NT2/D1 (cell line): ENCODE measurements around the gene AK9.

Experiments used
- DNase-seq: peaks from one replicate; pipeline ENCODE4 v3.0.0-alpha.2; 2011; ENCODE audit warnings: low read depth, low spot score
- H3K27me3 ChIP-seq: 2 replicates; pipeline ENCODE4 v1.6.0; 2011; ENCODE audit warnings: mild to moderate bottlenecking; ENCODE audit not compliant: insufficient read length, insufficient read depth
- H3K36me3 ChIP-seq: 2 replicates; pipeline ENCODE4 v1.6.1; 2011; ENCODE audit warnings: mild to moderate bottlenecking, low read length, mixed read lengths; ENCODE audit not compliant: insufficient read depth, insufficient read length
- H3K4me1 ChIP-seq: 2 replicates; pipeline ENCODE4 v1.5.1; 2011; ENCODE audit not compliant: insufficient read depth, insufficient read length
- H3K4me3 ChIP-seq: 2 replicates; pipeline ENCODE4 v1.5.1; 2011; ENCODE audit warnings: low read depth; ENCODE audit not compliant: insufficient read length
- H3K9ac ChIP-seq: 2 replicates; pipeline ENCODE4 v1.6.0; 2011; ENCODE audit warnings: low read depth; ENCODE audit not compliant: insufficient read length
- H3K9me3 ChIP-seq: 2 replicates; pipeline ENCODE4 v1.5.1; 2011; ENCODE audit warnings: mild to moderate bottlenecking, low read length; ENCODE audit not compliant: insufficient read depth
- SUZ12 ChIP-seq: IDR thresholded peaks from 2 replicates; pipeline ENCODE4 v1.6.1; 2011; ENCODE audit not compliant: insufficient read length, insufficient read depth; ENCODE audit errors: extremely low read depth
- YY1 ChIP-seq: IDR thresholded peaks from 2 replicates; pipeline ENCODE4 v1.6.1; 2011; ENCODE audit not compliant: insufficient read length, insufficient read depth
- ZNF274 ChIP-seq: IDR thresholded peaks from 2 replicates; pipeline ENCODE4 v1.6.1; 2011; ENCODE audit warnings: mild to moderate bottlenecking, low read depth, low read length

AK9 gene

DNA sequence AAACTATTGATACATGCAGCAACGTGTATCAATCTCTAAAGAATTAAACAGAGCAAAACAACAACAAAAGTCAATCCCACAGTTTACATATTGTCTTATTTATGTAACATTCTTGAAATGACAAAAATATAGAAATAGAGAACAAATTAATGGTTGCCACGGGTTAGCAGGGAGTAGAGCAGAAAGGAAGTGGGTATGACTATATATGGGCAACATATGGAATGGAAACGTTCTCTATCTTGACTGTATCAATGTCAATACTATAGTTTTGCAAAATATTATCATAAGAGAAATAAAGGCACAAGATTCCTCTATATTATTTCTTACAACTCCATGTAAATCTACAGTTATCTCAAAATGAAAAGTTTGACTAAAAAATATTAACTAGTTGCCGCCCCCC, 12.8 kb downstream of the AK9 start:
- H3K27me3 ChIP-seq, result no peaks in the 10 kb centered on the region
- no peaks in the 10 kb centered on the region for H3K4me1 ChIP-seq
- H3K36me3 ChIP-seq, result no peaks in the 10 kb centered on the region
- no peaks in the 10 kb centered on the region for H3K9me3 ChIP-seq
- DNase-seq, result no peak
- H3K9ac ChIP-seq, result no peak overlapping the region
- H3K4me3 ChIP-seq, result no peak overlapping the region
- TF ChIP-seq ZNF274 (no peak), YY1 (no peak), SUZ12 (no peak)

- H3K36me3 ChIP-seq, result no peaks in the 10 kb centered on the region
- no peak overlapping the region for H3K9ac ChIP-seq
- H3K4me3 ChIP-seq, result no peak overlapping the region
- H3K9me3 ChIP-seq, result no peaks in the 10 kb centered on the region
- no peak for TF ChIP-seq ZNF274
- DNase-seq, result no peak
- no peaks in the 10 kb centered on the region for H3K27me3 ChIP-seq
- H3K4me1 ChIP-seq, result no peaks in the 10 kb centered on the region
Observed at GRCh38 chr6:109676724-109677123, 14.3 kb downstream of the AK9 start.

DNA sequence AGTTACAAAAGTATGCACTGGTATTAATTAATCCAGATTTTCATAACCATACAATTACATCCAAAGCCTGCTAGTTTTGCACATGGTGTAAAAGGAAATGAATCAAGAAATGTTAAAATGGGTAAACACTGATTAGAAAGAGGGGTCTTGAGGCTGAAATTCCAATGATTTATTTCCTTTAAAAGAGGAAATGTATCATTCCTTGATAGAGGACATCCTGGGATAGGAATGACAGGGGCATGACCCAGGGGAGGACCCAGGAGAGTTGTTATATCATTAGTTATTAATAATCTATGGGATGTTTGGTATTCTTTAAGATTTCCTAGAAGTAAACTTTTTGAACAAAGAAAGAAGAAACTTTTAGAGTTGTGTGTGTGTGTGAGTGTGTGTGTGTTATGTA, 18.2 kb downstream of the AK9 start:
- TF ChIP-seq YY1, result no peak
- no peak for TF ChIP-seq SUZ12
- no peak for TF ChIP-seq ZNF274
- H3K4me3 ChIP-seq, result no peak overlapping the region
- H3K9ac ChIP-seq, result no peak overlapping the region
- H3K4me1 ChIP-seq, result no peaks in the 10 kb centered on the region
- H3K36me3 ChIP-seq, result no peaks in the 10 kb centered on the region
- H3K9me3 ChIP-seq, result no peaks in the 10 kb centered on the region
- DNase-seq, result no peak
- no peaks in the 10 kb centered on the region for H3K27me3 ChIP-seq

- H3K4me1 ChIP-seq, result no peaks in the 10 kb centered on the region
- H3K4me3 ChIP-seq, result no peak overlapping the region
- H3K9ac ChIP-seq, result no peak overlapping the region
- no peaks in the 10 kb centered on the region for H3K36me3 ChIP-seq
- no peak for DNase-seq
- no peaks in the 10 kb centered on the region for H3K9me3 ChIP-seq
- H3K27me3 ChIP-seq, result no peaks in the 10 kb centered on the region
- TF ChIP-seq SUZ12 (no peak), YY1 (no peak), ZNF274 (no peak)
Observed at GRCh38 chr6:109672175-109672574, 18.8 kb downstream of the AK9 start.

DNA sequence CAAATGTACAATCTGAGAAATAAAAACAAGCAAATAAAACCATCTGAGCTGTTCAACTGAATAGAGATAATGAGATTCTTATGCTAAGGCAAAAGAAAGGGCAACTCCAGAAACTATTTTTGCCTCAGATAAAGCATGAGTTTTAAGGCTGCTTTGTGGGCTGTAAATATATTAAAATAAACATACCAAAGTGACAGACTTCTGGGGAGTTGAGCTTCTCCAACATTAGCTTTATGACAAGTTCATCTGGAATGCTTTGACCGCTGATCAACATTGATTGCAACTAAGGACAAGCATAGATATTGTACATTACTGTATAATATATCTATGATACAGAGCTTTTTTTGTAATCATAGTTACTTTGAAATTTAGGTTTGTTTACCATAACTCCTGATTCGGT, 19.3 kb downstream of the AK9 start:
- no peak for TF ChIP-seq ZNF274
- TF ChIP-seq SUZ12, result no peak
- TF ChIP-seq YY1, result no peak
- Histone ChIP-seq H3K36me3 (no peaks in the 10 kb centered on the region), H3K4me1 (no peaks in the 10 kb centered on the region), H3K4me3 (no peak overlapping the region), H3K9ac (no peak overlapping the region), H3K9me3 (no peaks in the 10 kb centered on the region), H3K27me3 (no peaks in the 10 kb centered on the region)
- DNase-seq, result no peak

DNA sequence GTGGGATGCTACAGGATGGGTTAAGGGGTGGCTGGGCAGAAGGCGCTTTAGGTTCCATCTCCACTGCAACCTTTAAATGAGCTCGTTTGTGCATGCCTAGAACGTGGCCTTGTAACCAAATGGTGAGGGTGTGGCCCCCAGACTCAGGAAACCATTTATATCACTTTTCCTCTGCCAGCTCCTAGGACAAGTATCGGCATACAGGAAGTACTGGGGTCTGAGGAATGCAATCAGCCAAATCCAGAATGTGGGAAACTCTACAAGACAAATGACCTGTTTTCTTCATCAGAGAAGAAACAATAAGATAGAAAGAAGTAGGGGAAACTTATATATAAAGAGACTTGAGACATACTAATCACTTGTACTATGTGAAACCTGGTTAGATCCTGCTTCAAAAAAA, 21.2 kb downstream of the AK9 start:
- Histone ChIP-seq H3K9me3 (no peaks in the 10 kb centered on the region), H3K9ac (no peak overlapping the region), H3K27me3 (no peaks in the 10 kb centered on the region), H3K4me3 (no peak overlapping the region), H3K36me3 (no peaks in the 10 kb centered on the region), H3K4me1 (no peaks in the 10 kb centered on the region)
- no peak for TF ChIP-seq ZNF274
- DNase-seq, result no peak

DNA sequence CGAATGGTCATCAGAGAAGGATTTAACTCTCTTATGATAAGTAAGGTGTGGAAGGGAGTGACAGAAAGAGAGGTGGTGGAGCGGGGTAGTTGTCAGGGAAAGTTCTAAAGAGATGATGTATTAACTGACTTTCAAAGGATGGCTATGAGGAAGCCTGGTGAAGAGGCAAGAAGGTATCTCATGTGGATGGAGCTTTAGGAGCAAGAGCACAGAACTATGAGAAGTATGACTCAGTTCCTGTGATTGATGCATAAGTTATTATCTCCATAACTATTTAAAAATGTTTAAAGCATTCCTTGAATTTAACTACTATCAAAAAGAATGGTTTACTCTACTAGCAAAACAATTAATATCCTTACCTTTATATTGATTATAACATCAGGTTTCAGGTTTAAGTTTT, 28.8 kb downstream of the AK9 start:
- Histone ChIP-seq H3K4me3 (no peak overlapping the region), H3K9me3 (no peaks in the 10 kb centered on the region), H3K4me1 (no peaks in the 10 kb centered on the region), H3K36me3 (no peaks in the 10 kb centered on the region), H3K9ac (no peak overlapping the region), H3K27me3 (no peaks in the 10 kb centered on the region)
- DNase-seq, result no peak
- TF ChIP-seq YY1, result no peak
- TF ChIP-seq ZNF274, result no peak
- TF ChIP-seq SUZ12, result no peak
